ENCODE data around the gene P2RY2.

GRCh38 chr11:73242251-73243092, 24.4 kb downstream of the P2RY2 start:
- TF ChIP-seq CTCF (IDR thresholded peaks at IDR 0.05; ENCODE audit: insufficient read depth, low read depth, low read length) (peak; percentile 76), EZH2 (IDR thresholded peaks at IDR 0.05; ENCODE audit: insufficient read depth, low read length) (no peak)

Measured in astrocyte (in vitro differentiated cells and primary cell).